Globus pallidus (tissue), 1 donor: ENCODE measurements around the gene SETD1B.
"Not testable (repeated sequence)": the region's sequence is repeated elsewhere in the genome, so short reads cannot be mapped to it uniquely, and the experiment has no call there.

Experiments
- DNase-seq: peaks from one replicate; pipeline ENCODE4 v3.0.0-alpha.2; 2015; ENCODE audit warnings: low spot score

SETD1B gene

DNA sequence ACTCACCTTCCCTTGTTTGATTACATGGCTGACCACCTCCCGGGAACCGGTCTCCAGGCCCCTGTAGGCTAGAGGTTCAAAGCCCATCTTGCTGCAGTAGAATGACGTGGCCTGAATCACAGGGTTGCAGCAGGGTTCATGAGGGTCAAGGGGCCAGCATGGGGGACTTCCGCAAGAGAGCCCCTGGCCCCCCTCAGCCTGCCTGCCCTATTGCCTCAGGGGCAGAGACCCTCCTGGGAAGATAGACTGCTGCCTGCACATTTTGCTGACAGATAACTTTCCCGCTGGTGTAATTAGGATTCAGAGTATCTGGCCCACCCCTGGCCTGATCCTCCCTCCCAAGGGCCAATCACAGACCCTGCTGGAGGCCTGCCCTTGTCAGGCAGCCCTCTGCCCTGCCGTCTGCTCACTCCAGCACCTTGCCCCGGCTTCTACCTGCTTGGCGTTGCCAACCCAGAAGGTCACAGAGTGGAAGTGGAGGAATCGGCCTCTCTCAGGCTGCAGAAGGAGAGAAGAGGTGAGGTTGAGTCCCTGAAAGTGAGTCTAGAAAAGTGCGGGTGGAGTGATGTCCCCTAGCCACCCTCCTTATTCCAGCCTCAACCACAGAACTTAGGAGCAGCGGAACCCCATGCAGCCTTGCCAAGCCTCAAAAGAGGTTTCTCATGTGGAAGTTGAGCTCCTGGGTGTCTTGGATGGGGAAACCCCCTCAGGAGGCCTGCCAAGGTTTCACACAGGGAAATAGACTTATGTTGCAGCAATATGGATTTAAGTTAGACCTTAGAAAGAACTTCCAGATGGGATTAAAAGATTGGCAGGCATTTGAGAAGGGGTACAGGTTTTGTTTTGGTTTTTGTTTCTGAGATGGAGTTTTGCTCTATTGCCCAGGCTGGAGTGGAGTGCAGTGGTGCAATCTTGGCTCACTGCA lies 53.8 kb downstream of the SETD1B start:
- no peak for DNase-seq

DNA sequence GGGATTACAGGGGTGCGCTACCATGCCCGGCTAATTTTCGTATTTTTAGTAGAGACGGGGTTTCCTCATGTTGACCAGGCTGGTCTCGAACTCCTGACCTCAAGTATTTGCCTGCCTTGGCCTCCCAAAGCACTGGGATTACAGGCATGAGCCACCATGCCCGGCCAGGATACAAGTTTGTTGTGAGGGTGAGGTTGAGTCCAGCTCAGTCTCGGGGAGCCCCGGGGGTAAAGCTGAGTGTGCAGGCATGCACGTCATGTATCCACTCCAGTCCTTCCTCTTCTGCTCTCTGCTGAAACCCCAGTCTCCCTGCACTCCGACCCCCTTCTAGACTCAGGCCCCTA lies 54.5 kb downstream of the SETD1B start:
- DNase-seq = no peak

DNA sequence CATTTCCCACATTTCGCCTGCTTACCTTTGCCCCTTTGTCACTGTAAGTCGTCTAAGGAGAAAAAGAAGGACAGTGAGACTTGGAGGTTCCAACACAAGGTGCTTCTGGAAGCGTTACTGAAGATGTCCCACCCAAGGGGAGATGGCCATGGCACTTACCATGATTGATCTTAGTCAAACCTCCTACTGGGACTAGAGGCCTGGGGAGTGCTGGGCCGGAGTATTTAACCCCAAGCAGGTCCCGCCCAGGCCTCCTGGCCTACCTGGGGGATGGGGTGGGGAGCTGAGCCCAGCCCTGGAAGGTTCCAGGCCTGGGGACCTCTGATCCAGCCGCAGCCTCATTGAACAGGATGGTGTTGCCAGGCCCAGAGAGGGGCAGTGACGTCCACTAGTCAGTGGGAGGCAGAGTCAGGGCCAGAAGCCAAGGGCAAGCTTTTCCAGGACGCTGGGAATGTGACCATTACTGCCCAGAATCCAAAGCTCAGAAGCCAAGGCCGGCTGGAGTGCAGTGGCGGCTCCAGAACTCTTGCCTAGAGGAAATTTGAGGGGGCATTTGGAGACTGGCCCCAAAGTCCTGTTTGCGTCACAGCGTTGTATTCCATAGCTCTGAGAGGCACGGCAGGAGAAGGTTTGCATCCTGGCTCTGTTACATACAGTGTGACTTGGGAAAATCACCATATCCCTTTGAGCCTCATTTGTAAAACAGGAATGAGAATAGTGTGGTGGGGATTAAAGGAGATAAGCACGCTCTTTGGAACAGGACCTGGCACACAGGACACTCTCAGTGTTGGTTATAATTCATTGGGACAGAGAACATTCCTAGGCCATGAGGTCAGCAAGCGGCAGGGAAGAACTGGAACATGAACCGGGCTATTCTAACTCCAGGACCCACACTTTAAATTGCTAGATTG lies 55.1 kb downstream of the SETD1B start, which contains the start of gene HPD:
Gene HPD (minus strand): TSS at position 198 of the 911 bp plus-strand sequence. CDS start 36 bp downstream, at position 162.
- peak; percentile 46 for DNase-seq

DNA sequence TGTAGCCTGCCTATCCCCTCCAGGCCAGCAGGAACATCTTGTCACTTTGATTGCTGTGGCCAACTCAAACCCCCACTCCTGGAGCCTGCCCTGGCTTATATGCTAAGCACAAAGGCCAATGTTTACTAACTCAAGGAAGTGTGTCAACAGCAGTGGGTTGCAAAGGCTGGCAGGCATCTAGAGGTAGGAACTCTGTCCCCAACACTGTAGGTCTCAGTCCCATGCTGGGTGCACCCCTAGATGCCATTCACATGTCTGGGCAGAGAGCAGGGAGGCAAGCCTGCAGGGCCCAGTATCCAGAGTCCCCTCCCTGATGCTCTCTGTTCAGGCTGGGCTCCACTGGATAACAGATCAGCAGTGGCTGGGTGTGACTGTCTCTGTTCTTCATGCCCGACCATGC lies 56.4 kb downstream of the SETD1B start:
- no peak for DNase-seq

DNA sequence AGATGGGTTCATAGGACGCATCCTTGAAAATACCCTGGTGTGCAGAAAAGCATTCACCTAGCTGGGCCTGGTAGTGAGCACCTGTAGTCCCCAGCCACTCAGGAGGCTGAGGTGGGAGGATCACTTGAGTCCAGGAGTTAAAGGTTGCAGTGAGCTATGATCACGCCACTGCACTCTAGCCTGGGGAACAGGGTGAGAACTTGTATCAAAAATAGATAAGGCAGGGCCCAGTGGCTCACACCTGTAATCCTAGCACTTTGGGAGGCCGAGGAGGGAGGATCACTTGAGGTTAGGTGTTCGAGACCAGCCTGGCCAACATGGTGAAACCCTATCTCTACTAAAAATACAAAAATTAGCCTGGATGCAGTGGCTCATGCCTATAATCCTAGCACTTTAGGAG lies 56.9 kb downstream of the SETD1B start:
- DNase-seq = not testable (repeated sequence)

DNA sequence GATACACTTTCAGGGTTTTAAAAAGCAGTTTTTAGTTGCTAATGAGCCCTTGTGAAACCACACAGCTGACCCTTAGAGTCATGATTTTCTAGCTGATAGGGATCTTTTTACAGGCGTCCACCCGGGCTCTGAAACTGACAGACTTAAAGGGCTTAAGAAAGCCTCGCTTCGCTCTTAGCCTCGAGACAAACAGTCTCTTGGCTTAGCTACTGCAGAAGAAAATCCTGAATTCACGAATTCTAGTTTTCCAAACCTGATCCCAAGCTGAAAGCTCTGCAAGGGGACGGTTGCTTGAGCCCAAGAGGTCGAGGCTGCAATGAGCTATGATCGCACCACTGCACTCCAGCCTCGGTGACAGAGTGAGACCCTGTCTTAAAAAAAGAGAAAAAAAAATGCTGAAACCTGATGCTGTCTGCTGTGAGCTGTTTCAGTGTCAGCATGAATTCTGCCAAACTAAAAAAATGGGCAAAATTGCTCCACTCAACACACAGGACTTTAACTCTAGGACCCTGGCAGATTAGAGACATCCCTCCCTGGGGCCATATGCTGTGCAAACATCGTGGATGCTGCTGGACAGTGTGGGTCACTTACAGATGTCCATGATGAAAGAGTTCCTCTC lies 57.9 kb downstream of the SETD1B start:
- no peak for DNase-seq

DNA sequence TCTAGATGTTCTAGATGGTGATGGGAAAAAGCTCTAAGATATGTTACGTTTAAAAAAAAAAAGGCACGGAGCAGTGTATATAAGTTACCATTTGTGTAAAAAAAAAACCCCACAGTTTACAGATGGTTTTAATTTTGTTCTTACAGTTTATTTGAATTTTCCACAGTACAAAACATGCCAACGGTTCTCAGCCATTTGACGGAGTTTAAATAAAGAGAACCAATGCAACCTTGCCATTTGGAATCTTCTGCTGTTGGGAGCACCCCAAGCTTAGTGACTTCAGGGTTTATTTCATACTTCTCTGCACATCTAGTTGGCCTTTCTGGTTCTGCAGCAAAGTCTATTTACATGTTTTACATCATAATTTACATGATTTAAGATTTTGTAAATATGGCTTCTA lies 62.5 kb downstream of the SETD1B start:
- DNase-seq = no peak

DNA sequence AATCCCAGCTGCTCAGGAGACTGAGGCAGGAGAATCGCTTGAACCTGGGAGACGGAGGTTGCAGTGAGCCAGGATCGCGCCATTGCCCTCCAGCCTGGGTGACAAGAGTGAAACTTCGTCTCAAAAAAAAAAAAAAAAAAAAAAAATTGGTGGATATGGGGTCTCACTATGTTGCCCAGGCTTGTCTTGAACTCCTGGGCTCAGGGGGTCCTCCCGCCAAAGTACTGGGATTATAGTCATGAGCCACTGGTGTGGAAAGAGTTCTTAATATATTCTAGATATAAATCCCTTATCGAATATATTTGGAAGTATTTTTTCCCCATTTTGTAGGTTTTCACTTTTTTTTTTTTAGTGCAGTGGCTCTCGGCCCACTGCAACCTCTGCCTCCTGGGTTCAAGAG lies 65.4 kb downstream of the SETD1B start:
- DNase-seq = not testable (repeated sequence)

DNA sequence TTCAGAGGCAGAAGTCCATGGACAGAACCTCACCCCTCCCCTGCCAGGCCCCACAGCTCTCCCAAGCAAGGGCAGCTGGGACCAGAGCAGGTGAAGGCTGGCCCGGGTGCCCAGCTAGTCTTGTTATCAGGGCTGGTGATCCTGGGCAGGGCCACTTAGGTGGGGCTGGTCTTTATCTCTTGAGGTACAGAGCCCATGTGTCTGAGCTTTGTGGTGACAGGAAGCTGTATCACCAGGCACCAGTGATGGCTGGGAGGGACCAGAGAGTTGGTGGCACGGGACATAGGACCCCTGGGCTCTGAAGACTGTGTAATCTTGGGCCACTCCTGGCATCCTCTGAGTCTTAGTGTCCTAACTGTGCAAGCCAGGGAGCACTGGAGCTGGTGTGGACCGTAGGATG lies 67.7 kb downstream of the SETD1B start:
- no peak for DNase-seq

DNA sequence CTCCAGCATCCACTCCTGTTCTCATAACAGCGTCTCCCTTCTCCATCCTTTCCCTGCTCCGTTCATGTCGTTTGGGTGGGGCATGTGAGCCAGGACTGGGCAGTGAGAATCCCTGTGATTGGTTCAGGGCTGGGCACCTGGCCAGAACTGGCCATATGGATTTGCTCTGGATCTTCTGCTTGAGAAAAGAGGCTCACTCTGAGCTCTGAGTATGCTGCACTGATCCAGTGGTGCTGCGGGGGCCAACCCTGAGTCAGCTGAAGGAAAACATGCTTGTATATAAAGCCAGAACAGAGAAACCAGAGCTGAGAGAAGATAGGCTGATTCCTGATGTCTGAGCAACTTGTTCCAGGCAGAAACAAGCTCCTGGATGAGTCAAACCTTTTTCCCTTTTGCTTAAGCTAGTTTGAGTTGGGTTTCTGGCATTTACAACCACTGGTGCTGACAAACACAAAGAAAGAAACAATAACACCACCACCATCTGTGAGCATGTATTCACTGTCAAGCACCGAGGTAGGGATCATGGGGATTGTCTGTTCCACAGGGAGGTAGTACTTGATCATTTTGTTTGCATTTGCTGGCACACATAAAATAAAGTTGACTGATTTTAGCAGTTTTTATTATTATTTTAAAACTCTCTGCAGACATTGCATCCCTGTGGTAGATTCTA lies 68.9 kb downstream of the SETD1B start:
- DNase-seq = no peak

DNA sequence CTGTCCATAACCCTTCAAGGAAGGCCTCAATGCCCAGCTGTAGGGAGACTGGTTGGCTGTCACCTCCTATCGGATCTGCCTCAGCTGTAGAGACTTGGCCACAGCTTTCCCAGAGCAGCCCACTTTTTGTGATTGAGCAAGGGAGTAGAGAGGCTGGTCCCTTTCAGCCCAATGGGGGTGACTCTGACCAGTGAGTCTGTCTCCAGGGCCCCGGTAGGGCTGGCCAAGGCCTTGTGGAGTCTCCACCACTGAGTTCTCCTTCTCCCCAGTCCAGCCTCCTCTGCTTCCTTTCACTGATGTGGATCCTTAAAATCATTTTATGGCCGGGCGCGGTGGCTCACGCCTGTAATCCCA lies 69.4 kb downstream of the SETD1B start:
- no peak for DNase-seq

DNA sequence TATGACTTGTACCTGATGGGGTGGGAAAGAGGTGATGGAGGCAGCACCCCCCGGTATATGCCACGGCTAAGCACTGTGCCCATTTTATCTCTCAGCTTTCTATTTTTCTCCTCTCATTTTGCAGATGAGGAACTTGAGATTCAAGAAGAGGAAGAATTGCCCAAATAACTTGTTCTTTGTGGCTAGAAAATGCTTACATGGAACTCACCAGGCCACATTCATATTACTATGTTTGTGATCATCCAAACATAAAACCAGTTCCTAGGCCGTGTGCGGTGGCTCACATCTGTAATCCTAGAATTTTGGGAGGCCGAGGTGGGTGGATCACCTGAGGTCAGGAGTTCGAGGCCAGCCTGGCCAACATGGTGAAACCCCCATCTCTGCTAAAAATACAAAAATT lies 70.3 kb downstream of the SETD1B start:
- no peak for DNase-seq

DNA sequence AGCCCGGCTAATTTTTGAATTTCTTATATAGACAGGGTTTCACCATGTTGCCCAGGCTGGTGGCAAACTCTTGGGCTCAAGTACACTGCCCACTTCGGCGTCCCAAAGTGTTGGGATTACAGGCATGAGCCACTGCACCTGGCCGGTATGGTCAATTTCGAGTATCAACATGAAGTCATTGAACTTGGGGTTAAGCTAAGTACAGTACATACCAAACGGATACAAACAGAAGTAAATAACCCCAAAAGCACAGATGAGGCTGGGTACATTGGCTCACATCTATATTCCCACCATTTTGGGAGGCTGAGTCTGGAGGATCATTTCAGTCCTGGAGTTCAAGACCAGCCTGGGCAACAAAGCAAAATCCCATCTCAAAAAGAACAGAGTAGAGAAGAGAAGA lies 71.8 kb downstream of the SETD1B start:
- DNase-seq = no peak

DNA sequence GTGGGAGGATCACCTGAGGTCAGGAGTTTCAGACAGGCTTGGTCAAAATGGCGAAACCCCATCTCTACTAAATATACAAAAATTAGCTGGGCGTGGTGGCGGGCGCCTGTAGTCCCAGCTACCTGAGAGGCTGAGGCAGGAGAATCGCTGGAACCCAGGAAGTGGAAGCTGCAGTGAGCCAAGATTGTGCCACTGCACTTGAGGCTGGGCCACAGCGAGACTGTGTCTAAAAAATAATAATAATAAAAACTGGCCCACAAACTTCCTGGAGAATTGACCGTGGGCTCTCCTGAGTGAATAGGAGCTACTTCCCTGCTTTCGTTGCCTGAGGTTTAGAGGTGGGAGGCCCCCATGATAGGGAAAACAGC lies 72.3 kb downstream of the SETD1B start:
- DNase-seq = not testable (repeated sequence)
